Measurements from ENCODE around the gene FOXO4.
A peak's percentile ranks its signal among the peaks of the same experiment; 100 is the strongest.
"Not testable (repeated sequence)": the region's sequence is repeated elsewhere in the genome, so short reads cannot be mapped to it uniquely, and the experiment has no call there.

The FOXO4 gene, protein sequence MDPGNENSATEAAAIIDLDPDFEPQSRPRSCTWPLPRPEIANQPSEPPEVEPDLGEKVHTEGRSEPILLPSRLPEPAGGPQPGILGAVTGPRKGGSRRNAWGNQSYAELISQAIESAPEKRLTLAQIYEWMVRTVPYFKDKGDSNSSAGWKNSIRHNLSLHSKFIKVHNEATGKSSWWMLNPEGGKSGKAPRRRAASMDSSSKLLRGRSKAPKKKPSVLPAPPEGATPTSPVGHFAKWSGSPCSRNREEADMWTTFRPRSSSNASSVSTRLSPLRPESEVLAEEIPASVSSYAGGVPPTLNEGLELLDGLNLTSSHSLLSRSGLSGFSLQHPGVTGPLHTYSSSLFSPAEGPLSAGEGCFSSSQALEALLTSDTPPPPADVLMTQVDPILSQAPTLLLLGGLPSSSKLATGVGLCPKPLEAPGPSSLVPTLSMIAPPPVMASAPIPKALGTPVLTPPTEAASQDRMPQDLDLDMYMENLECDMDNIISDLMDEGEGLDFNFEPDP

GRCh38 chrX:71095555-71095980 is at the start of gene FOXO4:
FOXO4 (plus strand) TSS chrX:71095851; CDS start chrX:71096529, 678 bp downstream.
- Mint-ChIP-seq H3K4me3 (peak within 1 kb of the TSS; percentile 96), H3K27me3 (ENCODE audit: low read depth, poor library complexity) (peaks cover 18% of the 10 kb centered on the region), H3K4me1 (peaks cover 43% of the 10 kb centered on the region), H3K27ac (no peak within 1 kb of the TSS), H3K9me3 (peaks cover 54% of the 10 kb centered on the region), H3K36me3 (ENCODE audit: low read depth) (no peaks in the 10 kb centered on the region)
- TF ChIP-seq, protein P1, sequence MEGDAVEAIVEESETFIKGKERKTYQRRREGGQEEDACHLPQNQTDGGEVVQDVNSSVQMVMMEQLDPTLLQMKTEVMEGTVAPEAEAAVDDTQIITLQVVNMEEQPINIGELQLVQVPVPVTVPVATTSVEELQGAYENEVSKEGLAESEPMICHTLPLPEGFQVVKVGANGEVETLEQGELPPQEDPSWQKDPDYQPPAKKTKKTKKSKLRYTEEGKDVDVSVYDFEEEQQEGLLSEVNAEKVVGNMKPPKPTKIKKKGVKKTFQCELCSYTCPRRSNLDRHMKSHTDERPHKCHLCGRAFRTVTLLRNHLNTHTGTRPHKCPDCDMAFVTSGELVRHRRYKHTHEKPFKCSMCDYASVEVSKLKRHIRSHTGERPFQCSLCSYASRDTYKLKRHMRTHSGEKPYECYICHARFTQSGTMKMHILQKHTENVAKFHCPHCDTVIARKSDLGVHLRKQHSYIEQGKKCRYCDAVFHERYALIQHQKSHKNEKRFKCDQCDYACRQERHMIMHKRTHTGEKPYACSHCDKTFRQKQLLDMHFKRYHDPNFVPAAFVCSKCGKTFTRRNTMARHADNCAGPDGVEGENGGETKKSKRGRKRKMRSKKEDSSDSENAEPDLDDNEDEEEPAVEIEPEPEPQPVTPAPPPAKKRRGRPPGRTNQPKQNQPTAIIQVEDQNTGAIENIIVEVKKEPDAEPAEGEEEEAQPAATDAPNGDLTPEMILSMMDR (IDR thresholded peaks at IDR 0.05) = no peak
- DNase-seq = peak; percentile 85

- peaks cover 36% of the 10 kb centered on the region for H3K9me3 Mint-ChIP-seq
These were observed 47.8 kb upstream of the FOXO4 start for GRCh38 chrX:71047891-71048290.

DNA sequence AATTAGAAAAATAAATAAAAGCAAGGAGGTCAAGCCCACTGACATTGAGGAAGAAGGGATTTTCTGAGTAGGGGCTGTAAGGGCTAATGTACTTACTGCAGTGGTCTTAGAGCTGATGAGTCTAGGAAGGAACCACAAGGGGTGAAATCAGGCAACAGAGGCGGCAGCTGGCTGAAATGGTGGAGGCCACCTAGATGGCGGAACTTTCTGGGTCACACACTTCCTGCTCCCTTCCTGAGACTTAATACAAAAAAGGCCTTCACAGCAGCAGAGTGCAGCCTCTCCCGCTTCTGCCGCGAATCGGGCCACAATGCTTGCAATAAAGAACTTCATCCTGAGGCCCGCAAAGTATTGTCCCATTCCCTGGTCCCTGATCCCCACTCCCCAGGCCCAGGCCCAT is 42.9 kb upstream of the FOXO4 start:
- Mint-ChIP-seq H3K27ac (no peak overlapping the region), H3K36me3 (ENCODE audit: low read depth) (peaks cover 5% of the 10 kb centered on the region), H3K9me3 (peaks cover 22% of the 10 kb centered on the region), H3K4me1 (peaks cover 4% of the 10 kb centered on the region), H3K27me3 (ENCODE audit: low read depth, poor library complexity) (peaks cover 4% of the 10 kb centered on the region), H3K4me3 (peak overlapping the region; percentile 75)
- DNase-seq = no peak
- TF ChIP-seq, protein P1 (IDR thresholded peaks at IDR 0.05) = no peak

More at GRCh38 chrX:71047891-71048290, 47.8 kb upstream of the FOXO4 start:
- not testable (repeated sequence) for H3K36me3 Mint-ChIP-seq (ENCODE audit: low read depth); H3K27me3 Mint-ChIP-seq (ENCODE audit: low read depth, poor library complexity); H3K4me3 Mint-ChIP-seq; DNase-seq; H3K4me1 Mint-ChIP-seq; H3K27ac Mint-ChIP-seq

DNA sequence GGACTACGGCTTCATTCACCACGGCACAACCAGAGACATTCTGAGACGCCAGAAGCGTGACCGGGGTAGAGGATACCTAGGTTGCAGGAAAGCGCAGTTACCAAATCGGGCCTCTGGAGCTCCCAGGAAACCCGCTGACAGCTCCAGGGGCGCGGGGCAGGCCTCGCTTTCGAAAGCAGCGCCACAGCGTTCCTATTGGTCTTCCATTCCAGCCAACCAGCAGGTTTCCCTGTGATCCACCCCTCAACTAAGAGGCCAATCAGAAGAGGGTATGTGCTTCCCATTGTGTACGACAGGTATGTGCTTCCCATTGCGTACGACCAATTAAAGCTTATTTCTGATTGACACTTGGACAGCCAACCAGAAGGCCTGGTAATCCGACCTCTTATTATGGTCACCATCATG is 42.4 kb upstream of the FOXO4 start:
- Mint-ChIP-seq H3K27me3 (ENCODE audit: low read depth, poor library complexity) (peaks cover 4% of the 10 kb centered on the region), H3K9me3 (peaks cover 23% of the 10 kb centered on the region), H3K4me1 (peaks cover 4% of the 10 kb centered on the region), H3K36me3 (ENCODE audit: low read depth) (peaks cover 9% of the 10 kb centered on the region), H3K4me3 (peak overlapping the region; percentile 75), H3K27ac (no peak overlapping the region)
- TF ChIP-seq, protein P1 (IDR thresholded peaks at IDR 0.05) = no peak
- DNase-seq = peak; percentile 52

DNA sequence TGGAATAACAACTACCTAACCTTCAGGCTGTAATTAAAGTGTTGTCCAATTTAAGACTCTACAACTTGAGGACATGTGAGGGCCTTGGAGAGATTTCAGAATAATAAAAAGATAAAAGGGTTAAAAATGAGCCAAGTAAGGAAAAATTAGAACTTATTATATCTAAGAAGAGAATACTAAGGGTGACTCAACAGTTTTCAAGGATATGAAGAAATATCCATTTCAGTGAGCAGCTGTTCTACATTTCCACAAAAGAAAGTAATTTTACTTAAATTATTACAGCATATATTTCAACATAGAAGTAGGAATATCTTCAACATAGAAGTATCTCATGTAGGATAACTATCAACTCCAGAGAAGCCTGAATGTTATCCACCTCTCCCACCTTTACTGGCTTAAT is 38.8 kb upstream of the FOXO4 start:
- TF ChIP-seq, protein P1 (IDR thresholded peaks at IDR 0.05) = no peak
- no peak overlapping the region for H3K4me3 Mint-ChIP-seq
- H3K9me3 Mint-ChIP-seq = peaks cover 32% of the 10 kb centered on the region
- peaks cover 4% of the 10 kb centered on the region for H3K4me1 Mint-ChIP-seq
- H3K36me3 Mint-ChIP-seq (ENCODE audit: low read depth) = peaks cover 17% of the 10 kb centered on the region
- no peak overlapping the region for H3K27ac Mint-ChIP-seq
- no peak for DNase-seq
- no peaks in the 10 kb centered on the region for H3K27me3 Mint-ChIP-seq (ENCODE audit: low read depth, poor library complexity)

DNA sequence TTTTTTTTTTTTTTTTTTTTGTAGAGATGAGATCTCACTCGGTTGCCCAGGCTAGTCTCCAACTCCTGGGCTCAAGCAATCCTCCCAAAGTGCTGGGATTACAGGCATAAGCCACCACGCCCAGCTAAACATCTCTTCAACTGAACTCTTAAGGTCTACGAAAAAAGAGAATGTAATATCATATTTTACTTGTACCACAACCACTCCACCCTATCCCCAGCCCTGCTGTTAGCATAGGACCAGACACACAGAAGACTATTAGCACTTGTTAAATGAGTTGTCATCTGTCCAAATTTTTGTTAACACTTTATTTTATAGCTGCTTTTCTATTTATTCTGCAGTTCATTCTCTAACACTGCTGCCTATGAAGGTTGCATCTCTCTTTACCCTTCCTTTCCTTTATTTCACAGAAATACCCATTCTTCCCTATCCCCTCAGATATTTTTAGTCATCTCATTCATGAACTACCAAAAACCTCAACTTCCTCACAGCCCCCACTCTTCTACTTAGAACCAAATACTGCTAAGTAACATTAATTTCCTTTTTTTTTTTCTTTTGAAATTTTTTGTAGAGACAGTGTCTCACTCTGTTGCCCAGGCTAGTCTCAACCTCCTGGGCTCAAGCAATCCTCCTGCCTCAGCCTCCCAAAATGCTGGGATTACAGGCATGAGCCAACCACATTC is 37.7 kb upstream of the FOXO4 start:
- no peak overlapping the region for H3K4me3 Mint-ChIP-seq
- H3K4me1 Mint-ChIP-seq = peaks cover 4% of the 10 kb centered on the region
- no peaks in the 10 kb centered on the region for H3K27me3 Mint-ChIP-seq (ENCODE audit: low read depth, poor library complexity)
- peaks cover 35% of the 10 kb centered on the region for H3K9me3 Mint-ChIP-seq
- H3K36me3 Mint-ChIP-seq (ENCODE audit: low read depth) = peaks cover 24% of the 10 kb centered on the region
- DNase-seq = no peak
- TF ChIP-seq, protein P1 (IDR thresholded peaks at IDR 0.05) = no peak
- H3K27ac Mint-ChIP-seq = no peak overlapping the region

All from nephron progenitor cell (in vitro differentiated cells).